Uterus (tissue), 2 donors: ENCODE data around the gene AUTS2.

ENCODE experiments used
- POLR2A ChIP-seq, 2 donors: fragments of 450-650 bp; IDR thresholded peaks; one replicate each; pipeline ENCODE4 v1.6.1; 2016; ENCODE audit warnings: antibody characterized with exemption in 2 of 2, mild to moderate bottlenecking in 1 of 2, moderate library complexity in 1 of 2
- TF ChIP-seq, protein P1 (sequence below), 4 experiments: fragments of 200-600 bp in 2 of 4; fragments of 450-650 bp in 2 of 4; sonication (generic) in 2 of 4; IDR thresholded peaks; one replicate each; pipeline ENCODE4 v1.5.1; 2016 to 2019; ENCODE audit warnings: antibody characterized with exemption in 4 of 4, mild to moderate bottlenecking in 2 of 4, moderate library complexity in 1 of 4

DNA sequence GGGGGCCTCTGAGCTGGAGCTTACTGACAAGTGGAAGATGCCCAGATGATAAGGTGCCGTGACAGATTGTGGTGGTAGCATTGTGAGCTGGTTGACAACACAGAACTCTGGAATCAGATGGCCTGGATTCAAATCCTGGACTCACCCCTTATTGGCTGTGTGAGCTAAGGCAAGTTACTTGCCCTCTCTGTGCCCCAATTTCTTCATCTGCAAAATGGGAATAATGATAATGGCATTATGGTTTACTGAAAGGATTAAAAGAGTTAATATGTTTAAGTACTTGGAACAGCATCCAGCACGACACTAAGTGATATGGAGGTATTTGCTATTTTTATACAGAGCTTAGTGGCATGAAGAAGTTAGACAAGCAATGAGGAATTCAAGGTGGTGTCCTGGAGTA, 1067.7 kb downstream of the AUTS2 start:
- TF ChIP-seq, protein P1, sequence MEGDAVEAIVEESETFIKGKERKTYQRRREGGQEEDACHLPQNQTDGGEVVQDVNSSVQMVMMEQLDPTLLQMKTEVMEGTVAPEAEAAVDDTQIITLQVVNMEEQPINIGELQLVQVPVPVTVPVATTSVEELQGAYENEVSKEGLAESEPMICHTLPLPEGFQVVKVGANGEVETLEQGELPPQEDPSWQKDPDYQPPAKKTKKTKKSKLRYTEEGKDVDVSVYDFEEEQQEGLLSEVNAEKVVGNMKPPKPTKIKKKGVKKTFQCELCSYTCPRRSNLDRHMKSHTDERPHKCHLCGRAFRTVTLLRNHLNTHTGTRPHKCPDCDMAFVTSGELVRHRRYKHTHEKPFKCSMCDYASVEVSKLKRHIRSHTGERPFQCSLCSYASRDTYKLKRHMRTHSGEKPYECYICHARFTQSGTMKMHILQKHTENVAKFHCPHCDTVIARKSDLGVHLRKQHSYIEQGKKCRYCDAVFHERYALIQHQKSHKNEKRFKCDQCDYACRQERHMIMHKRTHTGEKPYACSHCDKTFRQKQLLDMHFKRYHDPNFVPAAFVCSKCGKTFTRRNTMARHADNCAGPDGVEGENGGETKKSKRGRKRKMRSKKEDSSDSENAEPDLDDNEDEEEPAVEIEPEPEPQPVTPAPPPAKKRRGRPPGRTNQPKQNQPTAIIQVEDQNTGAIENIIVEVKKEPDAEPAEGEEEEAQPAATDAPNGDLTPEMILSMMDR (IDR thresholded peaks at IDR 0.05) = no peak
- TF ChIP-seq POLR2A (IDR thresholded peaks at IDR 0.05) = no peak
